SK-N-MC (cell line): ENCODE measurements around the gene SF1.

ENCODE experiments used
- EZH2 ChIP-seq: fragments of 200-600 bp; sonication (generic); IDR thresholded peaks from one replicate; pipeline ENCODE4 v1.6.1; 2017; ENCODE audit warnings: antibody characterized with exemption
- FOXP2 ChIP-seq: optimal IDR thresholded peaks from 2 replicates; pipeline ENCODE3; 2011; ENCODE audit warnings: mild to moderate bottlenecking, moderate library complexity; ENCODE audit not compliant: insufficient read depth; ENCODE audit errors: extremely low read length, control extremely low read depth
- POLR2AphosphoS5 ChIP-seq: IDR thresholded peaks from 2 replicates; pipeline ENCODE4 v1.6.1; 2012; ENCODE audit warnings: mild to moderate bottlenecking, low read depth, low read length, borderline replicate concordance

DNA sequence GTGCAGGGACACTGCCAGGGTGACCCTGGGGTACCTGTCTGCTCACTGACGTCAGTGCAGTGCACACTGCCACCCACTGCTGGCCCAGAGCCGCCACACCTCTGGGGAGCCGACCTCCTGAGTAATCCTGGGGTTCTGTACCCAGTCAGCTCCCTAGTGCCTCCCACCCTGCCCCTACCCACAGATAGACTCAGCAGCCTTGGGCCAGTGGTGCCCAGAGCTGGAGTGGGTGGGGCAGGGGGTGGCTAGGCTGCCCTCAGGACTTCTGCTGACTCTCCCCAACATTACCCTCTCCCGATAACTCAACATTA lies 61.1 kb downstream of the SF1 start:
- TF ChIP-seq EZH2: no peak
- no peak for TF ChIP-seq FOXP2
- no peak for TF ChIP-seq POLR2AphosphoS5
